Measurements from ENCODE around the gene NDFIP2.

NDFIP2 gene

DNA sequence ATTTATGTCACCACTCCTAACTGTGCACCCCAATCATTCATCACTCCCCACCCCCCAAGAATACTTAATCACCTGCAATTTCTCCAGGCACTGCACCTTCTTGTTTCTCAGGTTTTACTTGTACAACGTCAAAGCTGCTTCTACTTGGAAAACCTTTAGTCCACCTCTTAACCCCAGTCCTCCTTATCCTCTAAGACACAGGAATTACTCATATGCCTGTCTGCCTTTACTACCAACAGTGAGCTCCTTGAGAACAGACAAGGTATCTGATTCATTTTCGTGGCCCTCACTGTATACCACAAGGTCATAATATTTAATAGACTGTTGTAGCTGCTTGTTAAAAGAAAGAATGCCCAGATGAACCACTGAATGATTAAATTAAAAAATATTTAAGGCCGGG, 21.0 kb upstream of the NDFIP2 start:
- DNase-seq (ENCODE audit: low spot score), result no peak

GRCh38 chr13:79462895-79463294, 18.1 kb upstream of the NDFIP2 start:
- DNase-seq (ENCODE audit: low spot score), result no peak

DNA sequence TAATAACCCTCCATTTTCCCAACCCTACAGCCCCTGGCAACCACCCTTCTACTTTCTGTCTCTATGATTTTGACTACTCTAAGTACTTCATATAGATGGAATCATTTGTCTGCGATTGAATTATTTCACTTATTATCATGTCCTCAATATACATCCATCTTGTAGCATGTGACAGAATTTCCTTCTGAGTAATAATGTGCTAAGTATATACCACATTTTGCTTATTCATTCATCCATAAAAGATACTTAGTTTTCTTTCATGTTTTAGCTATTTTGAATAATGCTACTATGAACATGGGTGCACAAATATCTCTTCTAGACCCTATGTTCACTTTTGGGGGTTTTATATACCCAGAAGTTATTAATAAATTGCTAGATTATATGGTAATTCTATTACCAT, 17.4 kb upstream of the NDFIP2 start:
- no peak for DNase-seq (ENCODE audit: low spot score)

DNA sequence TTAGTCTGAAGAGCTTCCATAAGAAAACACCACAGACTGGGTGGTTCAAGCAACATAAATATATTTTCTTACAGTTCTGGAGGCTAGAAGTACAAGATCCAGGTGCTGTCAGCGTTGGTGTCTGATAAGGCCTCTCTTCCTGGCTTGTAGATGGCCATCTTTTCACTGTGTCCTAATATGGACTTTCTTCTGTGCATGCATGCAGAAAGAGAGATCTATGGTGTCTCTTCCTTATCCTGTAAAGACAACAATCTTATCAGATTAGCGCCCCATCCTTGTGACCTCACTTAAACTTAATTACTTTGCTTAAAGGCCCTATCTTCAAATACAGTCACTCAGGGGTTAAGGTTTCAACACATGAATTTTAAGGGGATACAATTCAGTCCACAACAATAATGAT, 14.1 kb upstream of the NDFIP2 start:
- DNase-seq (ENCODE audit: low spot score), result no peak

- no peak for DNase-seq (ENCODE audit: low spot score)
Measured at GRCh38 chr13:79468402-79468801, 12.6 kb upstream of the NDFIP2 start.

GRCh38 chr13:79468819-79469218, 12.1 kb upstream of the NDFIP2 start:
- DNase-seq (ENCODE audit: low spot score), result no peak

- DNase-seq (ENCODE audit: low spot score), result no peak
Measured at GRCh38 chr13:79469608-79470007, 11.3 kb upstream of the NDFIP2 start.

DNA sequence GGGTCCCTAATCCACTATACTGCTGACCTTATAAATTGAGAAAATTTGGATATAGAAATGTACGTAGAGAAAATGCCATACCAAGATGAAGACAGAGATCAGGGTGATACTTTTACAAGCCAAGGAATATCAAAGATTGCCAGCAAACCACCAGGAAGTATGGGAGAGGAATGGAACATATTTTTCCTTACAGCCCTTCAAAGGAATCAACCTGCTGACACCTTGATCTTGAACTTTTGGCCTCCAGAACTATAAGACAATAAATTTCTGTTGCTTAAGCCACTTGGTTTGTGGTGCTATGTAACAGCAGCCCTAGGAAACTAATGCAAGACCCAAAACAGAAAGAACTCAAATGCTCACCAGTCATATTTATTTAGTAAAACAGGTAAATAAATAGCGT, 10.3 kb upstream of the NDFIP2 start:
- no peak for DNase-seq (ENCODE audit: low spot score)

GRCh38 chr13:79475569-79475968, 5.4 kb upstream of the NDFIP2 start:
- no peak for DNase-seq (ENCODE audit: low spot score)

DNA sequence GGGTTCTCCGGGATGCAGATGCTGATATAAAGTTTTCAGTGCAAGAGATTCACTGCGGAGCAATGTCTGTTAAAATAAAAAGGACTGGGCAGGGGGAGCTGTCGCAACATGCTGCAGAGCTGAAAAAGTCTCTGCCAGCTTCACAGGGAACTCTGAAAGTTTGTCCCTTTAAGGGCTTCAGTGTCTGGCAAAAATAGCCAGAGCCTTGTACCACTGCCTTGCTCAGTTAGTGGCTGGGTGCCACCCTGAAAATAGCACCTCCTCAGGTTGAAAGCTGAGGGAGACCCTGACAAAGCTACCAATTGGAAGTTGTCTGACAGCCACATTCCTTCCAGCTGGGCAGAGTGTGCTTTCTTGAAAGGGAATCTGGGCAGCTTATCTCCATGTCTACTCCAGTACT, 3.0 kb upstream of the NDFIP2 start:
- DNase-seq (ENCODE audit: low spot score), result no peak

- no peak for DNase-seq (ENCODE audit: low spot score)
Measured at GRCh38 chr13:79479882-79480281, 1.1 kb upstream of the NDFIP2 start.

- no peak for DNase-seq (ENCODE audit: low spot score)
Measured at GRCh38 chr13:79481685-79482052, 714 bp downstream of the NDFIP2 start.

- no peak for DNase-seq (ENCODE audit: low spot score)
Measured at GRCh38 chr13:79482281-79482970, 1.5 kb downstream of the NDFIP2 start.

DNA sequence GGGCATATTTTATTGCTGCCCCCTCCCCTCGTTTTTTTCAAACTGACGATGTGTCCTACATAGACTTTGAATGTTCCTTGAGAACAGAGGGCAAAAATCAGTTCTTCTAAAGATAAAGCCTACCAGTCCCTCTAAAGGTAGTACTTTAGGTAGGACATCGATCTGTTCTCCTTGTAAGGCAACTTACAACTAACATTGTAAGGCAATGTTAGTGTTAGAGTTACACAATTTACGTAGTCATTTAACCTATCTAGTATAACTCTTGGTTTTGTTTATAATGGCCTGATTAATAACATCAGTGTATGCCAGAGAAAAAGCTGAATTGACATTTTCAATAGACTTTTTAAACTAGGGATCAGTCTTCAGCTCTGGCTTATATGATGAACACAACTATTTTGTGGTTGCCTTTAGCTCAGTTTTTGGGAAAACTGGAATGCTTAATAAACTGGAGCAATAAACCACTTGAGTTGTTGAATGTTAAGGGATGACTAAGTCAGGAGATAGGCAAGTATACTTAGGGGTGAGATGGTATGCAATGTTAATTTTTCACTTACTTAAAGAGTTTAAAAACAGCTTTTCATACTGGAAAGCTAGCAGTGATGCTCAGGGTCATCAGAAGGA, 2.2 kb downstream of the NDFIP2 start:
- DNase-seq (ENCODE audit: low spot score), result no peak

GRCh38 chr13:79485014-79485811, 4.3 kb downstream of the NDFIP2 start:
- DNase-seq (ENCODE audit: low spot score), result no peak

- DNase-seq (ENCODE audit: low spot score), result no peak
Measured at GRCh38 chr13:79486433-79487188, 5.7 kb downstream of the NDFIP2 start.

- no peak for DNase-seq (ENCODE audit: low spot score)
Measured at GRCh38 chr13:79490326-79490725, 9.4 kb downstream of the NDFIP2 start.

- no peak for DNase-seq (ENCODE audit: low spot score)
Measured at GRCh38 chr13:79490824-79491223, 9.9 kb downstream of the NDFIP2 start.

GRCh38 chr13:79491715-79492114, 10.8 kb downstream of the NDFIP2 start:
- no peak for DNase-seq (ENCODE audit: low spot score)

- DNase-seq (ENCODE audit: low spot score), result no peak
Measured at GRCh38 chr13:79492313-79492798, 11.4 kb downstream of the NDFIP2 start.

DNA sequence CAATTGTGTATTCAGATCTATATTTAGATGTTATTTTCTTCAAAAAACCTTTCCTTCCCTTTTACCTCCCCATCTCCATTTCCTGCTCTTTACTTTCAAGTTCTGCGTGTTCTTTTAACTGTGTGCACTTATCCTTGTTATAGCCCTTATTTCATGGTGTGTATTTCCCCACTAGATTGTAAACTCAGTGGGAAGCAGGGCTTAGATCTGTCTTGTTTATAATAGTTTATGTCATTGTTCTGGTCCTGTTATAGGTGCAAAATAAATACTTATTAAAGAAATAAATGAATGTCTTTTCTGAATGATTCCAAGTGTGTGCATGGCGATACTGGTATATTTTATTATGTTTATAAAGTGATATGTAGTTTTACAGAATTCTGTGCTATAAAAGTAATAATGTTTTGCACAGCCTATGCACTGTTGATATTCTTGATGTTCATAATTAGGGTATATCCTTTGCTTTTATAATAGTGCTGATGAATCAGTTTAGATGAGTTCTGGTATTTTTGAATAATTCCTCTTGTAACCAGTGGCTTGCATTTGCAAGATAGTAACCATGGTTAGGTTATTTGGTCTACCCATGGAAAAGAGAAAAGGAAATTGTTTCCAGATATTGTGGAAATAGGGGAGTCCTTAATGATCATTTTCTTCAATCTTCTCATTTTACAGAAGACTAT, 12.1 kb downstream of the NDFIP2 start:
- DNase-seq (ENCODE audit: low spot score), result no peak

DNA sequence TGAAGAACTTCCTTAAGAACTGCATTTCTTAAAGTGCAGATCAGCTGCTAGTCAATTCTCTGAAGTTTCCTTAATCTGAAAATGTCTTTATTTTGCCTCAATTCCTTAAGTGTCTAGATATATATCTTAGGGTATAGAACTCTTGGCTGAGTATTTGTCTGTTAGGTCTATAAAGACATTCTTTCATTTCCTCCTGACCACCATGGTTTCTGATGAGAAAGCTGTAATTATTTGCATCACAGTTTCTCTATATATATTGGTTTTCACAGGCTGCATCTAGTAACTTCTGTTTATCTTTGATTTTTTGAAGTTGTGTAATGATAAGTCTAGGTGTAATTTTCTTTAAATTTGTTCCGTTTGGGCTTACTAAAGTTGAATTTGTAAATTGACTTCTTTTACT, 15.2 kb downstream of the NDFIP2 start:
- no peak for DNase-seq (ENCODE audit: low spot score)

All from D341Med (cell line).